HFFc6 (cell line): ENCODE data around the gene PDLIM3. TPM values are rescaled to one million over a fixed set of nuclear protein-coding genes. Genes with fewer than 3 reads are reported as not detected.

Experiments
- DNase-seq: peaks from one replicate; pipeline ENCODE4 v3.0.0-alpha.2; 2018
- H3K27ac Mint-ChIP-seq: 2 replicates; pipeline ENCODE4 v1.8.0; 2020; ENCODE audit warnings: mild to moderate bottlenecking, mixed read lengths
- H3K27me3 Mint-ChIP-seq: 2 replicates; pipeline ENCODE4 v1.8.0; 2021; ENCODE audit warnings: mild to moderate bottlenecking, moderate library complexity, mixed read lengths; ENCODE audit not compliant: insufficient read depth
- H3K36me3 Mint-ChIP-seq: 2 replicates; pipeline ENCODE4 v1.8.0; 2021; ENCODE audit warnings: low read depth, mixed read lengths
- H3K4me1 Mint-ChIP-seq: 2 replicates; pipeline ENCODE4 v1.8.0; 2020; ENCODE audit warnings: low read depth, mixed read lengths
- H3K4me3 Mint-ChIP-seq: 2 replicates; pipeline ENCODE4 v1.8.0; 2020; ENCODE audit warnings: mild to moderate bottlenecking, moderate library complexity, mixed read lengths
- H3K9me3 Mint-ChIP-seq: 2 replicates; pipeline ENCODE4 v1.8.0; 2020; ENCODE audit warnings: mild to moderate bottlenecking, mixed read lengths
- CTCF ChIP-seq: fragments of 200-600 bp; sonication (generic); IDR thresholded peaks from 2 replicates; pipeline ENCODE4 v1.5.0; 2021; ENCODE audit warnings: antibody characterized with exemption, mild to moderate bottlenecking
- total RNA-seq, 6 experiments: library from RNA; stranded (reverse); fragmentation: NEBNext Ultra II Directional; extraction: Animal tissue kit (Norgen Biotek cat#: 25700); gene quantifications; 2 replicates in 1 of 6; 3 replicates in 5 of 6; pipeline ENCODE4 v1.2.3, GENCODE V29; 2021

The PDLIM3 gene
- total RNA-seq, 6 experiments from 2014 or later: not detected

GRCh38 chr4:185461565-185461964, 73.7 kb downstream of the PDLIM3 start:
- Mint-ChIP-seq H3K4me1 (no peaks in the 10 kb centered on the region), H3K4me3 (no peak overlapping the region), H3K27ac (no peak overlapping the region), H3K36me3 (no peaks in the 10 kb centered on the region), H3K27me3 (peaks cover 47% of the 10 kb centered on the region), H3K9me3 (no peaks in the 10 kb centered on the region)
- DNase-seq: no peak
- TF ChIP-seq CTCF: no peak

GRCh38 chr4:185457136-185457535, 78.2 kb downstream of the PDLIM3 start:
- H3K9me3 Mint-ChIP-seq: no peaks in the 10 kb centered on the region
- H3K36me3 Mint-ChIP-seq: no peaks in the 10 kb centered on the region
- H3K4me3 Mint-ChIP-seq: no peak overlapping the region
- no peaks in the 10 kb centered on the region for H3K4me1 Mint-ChIP-seq
- TF ChIP-seq CTCF: no peak
- no peak for DNase-seq
- H3K27ac Mint-ChIP-seq: no peak overlapping the region
- H3K27me3 Mint-ChIP-seq: peaks cover 29% of the 10 kb centered on the region

GRCh38 chr4:185456131-185456530, 79.2 kb downstream of the PDLIM3 start:
- no peaks in the 10 kb centered on the region for H3K9me3 Mint-ChIP-seq
- H3K27ac Mint-ChIP-seq: no peak overlapping the region
- DNase-seq: no peak
- no peaks in the 10 kb centered on the region for H3K36me3 Mint-ChIP-seq
- peaks cover 21% of the 10 kb centered on the region for H3K27me3 Mint-ChIP-seq
- TF ChIP-seq CTCF: no peak
- H3K4me3 Mint-ChIP-seq: no peak overlapping the region
- no peaks in the 10 kb centered on the region for H3K4me1 Mint-ChIP-seq

Other genes with a start within 250 kb of the PDLIM3 start
- gene LRP2BP, start 139.6 kb downstream of the PDLIM3 start, total RNA-seq: under 1 TPM; 0.13 to 0.47 (median 0.24) TPM
- 10 to 100 TPM in 1 of 6 experiments, 1 to 10 TPM in 5; 3.1 to 11.4 (median 4.1) TPM for gene ANKRD37, start 138.7 kb downstream of the PDLIM3 start, total RNA-seq
- 10 to 100 TPM; 23.1 to 35.6 (median 32.5) TPM for gene UFSP2, start 109.5 kb downstream of the PDLIM3 start, total RNA-seq
- gene CCDC110, start 63.8 kb downstream of the PDLIM3 start, total RNA-seq: not detected